Measurements from ENCODE around the gene AP2S1. TPM values are rescaled to one million over a fixed set of nuclear protein-coding genes. Genes with fewer than 3 reads are reported as not detected.
"Not testable (repeated sequence)": the region's sequence is repeated elsewhere in the genome, so short reads cannot be mapped to it uniquely, and the experiment has no call there.

Gene AP2S1
- total RNA-seq, 4 donors from 2014 or later, result 96.6 to 166 (median 132) TPM

GRCh38 chr19:46878613-46879375 is 28.1 kb upstream of the AP2S1 start:
- no peak for ATAC-seq (ENCODE audit: low FRiP score)
- DNase-seq (ENCODE audit: low spot score), result no peak
- TF ChIP-seq CTCF (IDR thresholded peaks at IDR 0.05), result no peak

- no peak for DNase-seq (ENCODE audit: low spot score)
- TF ChIP-seq CTCF (IDR thresholded peaks at IDR 0.05), result no peak
- ATAC-seq (ENCODE audit: low FRiP score), result no peak
These were observed 25.0 kb upstream of the AP2S1 start for GRCh38 chr19:46875657-46876056.

GRCh38 chr19:46875234-46875633 is 24.6 kb upstream of the AP2S1 start:
- no peak for TF ChIP-seq CTCF (IDR thresholded peaks at IDR 0.05)
- ATAC-seq (ENCODE audit: low FRiP score), result no peak

GRCh38 chr19:46872967-46873366 is 22.3 kb upstream of the AP2S1 start:
- DNase-seq (ENCODE audit: low spot score) (no peak), ATAC-seq (ENCODE audit: low FRiP score) (no peak)
- TF ChIP-seq CTCF (IDR thresholded peaks at IDR 0.05), result no peak

More at GRCh38 chr19:46875234-46875633, 24.6 kb upstream of the AP2S1 start:
- no peak for DNase-seq (ENCODE audit: low spot score)

- not testable (repeated sequence) for ATAC-seq (ENCODE audit: low FRiP score); DNase-seq (ENCODE audit: low spot score)
These were observed 20.5 kb upstream of the AP2S1 start for GRCh38 chr19:46871173-46871572.

GRCh38 chr19:46868025-46868802 is 17.6 kb upstream of the AP2S1 start:
- TF ChIP-seq CTCF (IDR thresholded peaks at IDR 0.05), result no peak
- ATAC-seq (ENCODE audit: low FRiP score) (no peak), DNase-seq (ENCODE audit: low spot score) (no peak)

GRCh38 chr19:46867170-46867569 is 16.5 kb upstream of the AP2S1 start:
- TF ChIP-seq CTCF (IDR thresholded peaks at IDR 0.05), result no peak
- DNase-seq (ENCODE audit: low spot score), result no peak
- ATAC-seq (ENCODE audit: low FRiP score), result no peak
